Heart left ventricle (tissue), 13 donors: Measurements from ENCODE around the gene CNTNAP5.

Source experiments
- POLR2A ChIP-seq, 2 donors: fragments of 450-650 bp; IDR thresholded peaks; one replicate each; pipeline ENCODE4 v1.6.1; 2017; ENCODE audit warnings: antibody characterized with exemption in 2 of 2, mild to moderate bottlenecking in 2 of 2, moderate library complexity in 2 of 2
- TF ChIP-seq, protein P1 (sequence below), 12 donors: fragments of 200-600 bp; sonication (generic) in 4 of 12; IDR thresholded peaks; one replicate each; pipeline versions ENCODE4 v1.5.0 to v1.8.0; 2018 to 2022; ENCODE audit warnings: antibody characterized with exemption in 12 of 12, mild to moderate bottlenecking in 5 of 12
- donor health status: ischemic (EF 13 %, LVEDD 7.1; RV severe dilation, severe dysfunction).
- donor health status: DM: no; HTN: yes; CAD: no.
- donor health status: DM: no; HTN: no; CAD: no.
- donor health status: ischemic (EF 25% LVEDD 6.9; RV normal size, moderate dysfunction).
- donor health status: ischemic (EF 25% LVEDD 5.7; RV mildly dilated, moderate dysfunction).
- donor health status: ischemic (EF 35%, LVEDD 5.7; RV mildly dilated, moderate dysfunction).
- donor health status: nonischemic (EF 11% LVEDD 7.7; RV severe dilation, severe dysfunction).
- donor health status: DM: yes; HTN: yes; CAD: no.
- donor health status: PGD.
- donor health status: ischemic (EF 29% LVEDD 5.4; RV normal size, mild dysfunction).
- donor health status: nonischemic (EF 23%, LVEDD 6.1; RV moderate dilation, normal function).

GRCh38 chr2:124689348-124689747 lies 664.3 kb downstream of the CNTNAP5 start:
- TF ChIP-seq, protein P1, sequence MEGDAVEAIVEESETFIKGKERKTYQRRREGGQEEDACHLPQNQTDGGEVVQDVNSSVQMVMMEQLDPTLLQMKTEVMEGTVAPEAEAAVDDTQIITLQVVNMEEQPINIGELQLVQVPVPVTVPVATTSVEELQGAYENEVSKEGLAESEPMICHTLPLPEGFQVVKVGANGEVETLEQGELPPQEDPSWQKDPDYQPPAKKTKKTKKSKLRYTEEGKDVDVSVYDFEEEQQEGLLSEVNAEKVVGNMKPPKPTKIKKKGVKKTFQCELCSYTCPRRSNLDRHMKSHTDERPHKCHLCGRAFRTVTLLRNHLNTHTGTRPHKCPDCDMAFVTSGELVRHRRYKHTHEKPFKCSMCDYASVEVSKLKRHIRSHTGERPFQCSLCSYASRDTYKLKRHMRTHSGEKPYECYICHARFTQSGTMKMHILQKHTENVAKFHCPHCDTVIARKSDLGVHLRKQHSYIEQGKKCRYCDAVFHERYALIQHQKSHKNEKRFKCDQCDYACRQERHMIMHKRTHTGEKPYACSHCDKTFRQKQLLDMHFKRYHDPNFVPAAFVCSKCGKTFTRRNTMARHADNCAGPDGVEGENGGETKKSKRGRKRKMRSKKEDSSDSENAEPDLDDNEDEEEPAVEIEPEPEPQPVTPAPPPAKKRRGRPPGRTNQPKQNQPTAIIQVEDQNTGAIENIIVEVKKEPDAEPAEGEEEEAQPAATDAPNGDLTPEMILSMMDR (IDR thresholded peaks at IDR 0.05), result no peak
- TF ChIP-seq POLR2A (IDR thresholded peaks at IDR 0.05), result no peak
